ENCODE results near the gene MSLN. TPM values are rescaled to one million over a fixed set of nuclear protein-coding genes. Genes with fewer than 3 reads are reported as not detected.
A peak's percentile ranks its signal among the peaks of the same experiment; 100 is the strongest.

The MSLN gene
- total and polyA plus RNA-seq, 8 donors = 0.92 to 83.7 (median 5.2) TPM; not detected in 1

DNA sequence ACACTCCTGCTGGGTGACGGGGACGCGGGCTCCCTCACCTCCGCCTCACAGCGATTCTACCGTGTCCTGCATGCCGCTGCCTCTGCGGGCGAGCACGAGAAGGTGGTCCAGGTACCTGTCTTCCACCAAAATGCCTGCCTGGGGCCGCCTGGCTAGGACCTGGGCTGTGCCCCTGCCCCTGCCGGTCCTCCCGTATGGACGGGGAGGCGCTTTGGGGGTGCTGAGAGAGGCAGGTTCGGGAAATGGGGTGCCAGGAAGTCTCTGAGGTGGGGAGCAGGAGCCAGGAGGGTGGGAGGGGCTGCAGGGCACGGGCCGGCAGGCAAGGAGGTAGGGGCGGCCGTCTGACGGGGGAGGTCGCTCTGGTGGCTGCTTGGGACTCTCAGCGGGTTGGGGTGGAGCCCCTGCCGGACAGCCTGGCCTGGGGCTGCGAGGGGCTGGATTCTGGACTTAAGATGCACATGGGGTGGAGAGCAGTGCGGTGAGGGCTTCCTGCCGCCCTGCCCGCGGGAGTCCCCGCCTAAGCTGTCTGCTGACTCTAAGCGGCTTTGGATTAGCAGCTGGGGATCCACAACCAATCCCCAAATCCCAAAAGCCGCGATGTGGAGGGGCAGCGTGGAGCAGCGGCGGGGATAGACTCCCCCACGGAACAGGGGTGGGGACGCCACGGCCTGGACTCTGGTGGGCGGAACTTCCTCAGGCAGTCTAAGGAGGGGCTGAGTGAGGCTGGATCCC, 33.7 kb downstream of the MSLN start:
- no peak overlapping the region for H3K4me3 ChIP-seq
- H3K9me3 ChIP-seq = peaks cover 0 to 4% (median 0%) of the 10 kb centered on the region in 4 donors
- DNase-seq = no peak
- H3K27ac ChIP-seq = no peak overlapping the region
- TF ChIP-seq EP300 (IDR thresholded peaks at IDR 0.05) (no peak), POLR2AphosphoS5 (IDR thresholded peaks at IDR 0.05) (no peak), POLR2A (IDR thresholded peaks at IDR 0.05) (no peak)
- TF ChIP-seq, protein P1, sequence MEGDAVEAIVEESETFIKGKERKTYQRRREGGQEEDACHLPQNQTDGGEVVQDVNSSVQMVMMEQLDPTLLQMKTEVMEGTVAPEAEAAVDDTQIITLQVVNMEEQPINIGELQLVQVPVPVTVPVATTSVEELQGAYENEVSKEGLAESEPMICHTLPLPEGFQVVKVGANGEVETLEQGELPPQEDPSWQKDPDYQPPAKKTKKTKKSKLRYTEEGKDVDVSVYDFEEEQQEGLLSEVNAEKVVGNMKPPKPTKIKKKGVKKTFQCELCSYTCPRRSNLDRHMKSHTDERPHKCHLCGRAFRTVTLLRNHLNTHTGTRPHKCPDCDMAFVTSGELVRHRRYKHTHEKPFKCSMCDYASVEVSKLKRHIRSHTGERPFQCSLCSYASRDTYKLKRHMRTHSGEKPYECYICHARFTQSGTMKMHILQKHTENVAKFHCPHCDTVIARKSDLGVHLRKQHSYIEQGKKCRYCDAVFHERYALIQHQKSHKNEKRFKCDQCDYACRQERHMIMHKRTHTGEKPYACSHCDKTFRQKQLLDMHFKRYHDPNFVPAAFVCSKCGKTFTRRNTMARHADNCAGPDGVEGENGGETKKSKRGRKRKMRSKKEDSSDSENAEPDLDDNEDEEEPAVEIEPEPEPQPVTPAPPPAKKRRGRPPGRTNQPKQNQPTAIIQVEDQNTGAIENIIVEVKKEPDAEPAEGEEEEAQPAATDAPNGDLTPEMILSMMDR (IDR thresholded peaks at IDR 0.05) = no peak
- H3K27me3 ChIP-seq = peaks cover 2 to 38% (median 3%) of the 10 kb centered on the region in 3 donors
- H3K4me1 ChIP-seq = peaks cover 4 to 7% (median 5%) of the 10 kb centered on the region in 4 donors
- intact Hi-C loops (cut with DNase I; ENCODE audit: low total_unique reads) = no loop called here
- peaks cover 0 to 32% (median 13%) of the 10 kb centered on the region in 4 donors for H3K36me3 ChIP-seq
- 86 to 93% (median 90%) methylated on average over 23 to 40 of the region's 40 CpGs for WGBS, 5 donors

DNA sequence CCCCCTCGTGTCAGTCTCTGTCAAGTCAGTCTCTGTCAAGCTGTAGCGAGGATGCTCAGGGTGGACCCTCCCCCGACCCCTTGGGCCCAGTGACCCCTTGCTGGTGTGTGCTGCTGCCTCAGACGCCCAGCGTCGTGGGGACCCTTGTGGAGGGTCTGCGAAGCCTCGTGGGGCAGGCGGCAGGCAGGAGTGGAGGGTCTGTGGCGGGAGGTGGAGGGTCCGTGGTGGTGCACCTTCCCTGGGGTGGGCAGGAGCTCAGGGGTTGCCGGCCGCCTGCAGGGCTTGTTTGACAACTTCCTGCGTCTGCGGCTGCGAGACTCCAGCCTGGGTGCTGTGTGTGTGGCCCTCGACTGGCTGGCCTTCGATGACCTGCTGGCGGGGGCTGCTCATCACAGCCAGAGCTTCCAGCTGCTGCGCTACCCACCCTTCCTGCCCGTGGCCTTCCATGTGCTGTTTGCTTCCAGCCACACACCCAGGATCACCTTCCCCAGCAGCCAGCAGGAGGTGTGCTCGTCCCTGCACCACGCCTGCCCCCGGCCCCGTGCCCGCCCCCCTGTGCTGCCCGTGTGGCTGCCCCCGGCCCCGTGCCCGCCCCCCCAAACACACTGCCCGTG, 34.4 kb downstream of the MSLN start:
- Histone ChIP-seq H3K4me3 (no peak overlapping the region), H3K27ac (no peak overlapping the region), H3K36me3 (peaks cover 0 to 32% (median 13%) of the 10 kb centered on the region in 4 donors), H3K27me3 (peaks cover 7 to 45% (median 10%) of the 10 kb centered on the region in 3 donors), H3K9me3 (peaks cover 0 to 4% (median 0%) of the 10 kb centered on the region in 4 donors), H3K4me1 (peaks cover 0 to 5% (median 0%) of the 10 kb centered on the region in 4 donors)
- no peak for DNase-seq
- 80 to 90% (median 84%) methylated on average over 6 to 31 of the region's 31 CpGs for WGBS, 5 donors
- intact Hi-C loops (cut with DNase I; ENCODE audit: low total_unique reads) = no loop called here
- no peak for TF ChIP-seq POLR2AphosphoS5 (IDR thresholded peaks at IDR 0.05)
- TF ChIP-seq, protein P1 (IDR thresholded peaks at IDR 0.05) = no peak
- no peak for TF ChIP-seq EP300 (IDR thresholded peaks at IDR 0.05)
- no peak for TF ChIP-seq POLR2A (IDR thresholded peaks at IDR 0.05)

DNA sequence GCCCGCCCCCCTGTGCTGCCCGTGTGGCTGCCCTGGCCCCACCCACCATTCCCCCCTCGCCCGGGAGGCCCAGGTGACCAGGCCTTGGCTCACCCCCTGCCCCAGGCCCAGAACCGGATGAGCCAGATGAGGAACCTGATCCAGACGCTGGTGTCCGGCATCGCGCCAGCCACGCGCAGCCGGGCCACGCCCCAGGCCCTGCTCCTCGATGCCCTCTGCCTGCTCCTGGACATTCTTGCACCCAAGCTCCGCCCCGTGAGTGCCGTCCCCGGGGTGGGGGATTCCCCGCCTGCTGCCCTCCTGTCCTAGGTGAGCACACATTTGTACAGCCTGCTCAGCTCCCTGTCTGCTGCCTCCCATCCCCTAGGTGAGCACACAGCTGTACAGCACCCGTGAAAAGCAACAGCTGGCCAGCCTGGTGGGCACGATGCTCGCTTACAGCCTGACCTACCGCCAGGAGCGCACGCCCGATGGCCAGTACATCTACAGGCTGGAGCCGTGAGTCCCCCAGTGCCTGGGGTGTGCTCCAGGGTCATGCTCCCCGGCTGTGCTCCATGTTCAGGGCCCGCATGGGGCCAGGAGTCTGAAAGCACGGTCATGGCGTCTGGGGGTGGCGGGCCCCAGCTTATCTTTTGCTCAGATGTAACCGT, 35.2 kb downstream of the MSLN start:
- no peak for TF ChIP-seq POLR2AphosphoS5 (IDR thresholded peaks at IDR 0.05)
- TF ChIP-seq POLR2A (IDR thresholded peaks at IDR 0.05) = no peak
- no peak for TF ChIP-seq EP300 (IDR thresholded peaks at IDR 0.05)
- TF ChIP-seq, protein P1 (IDR thresholded peaks at IDR 0.05) = no peak
- intact Hi-C loops (cut with DNase I; ENCODE audit: low total_unique reads) = no loop called here

More for the DNA sequence above, 35.2 kb downstream of the MSLN start:
- 48 to 81% (median 73%) methylated on average over 14 to 32 of the region's 33 CpGs for WGBS, 5 donors
- peaks cover 0 to 12% (median 2%) of the 10 kb centered on the region in 4 donors for H3K4me1 ChIP-seq
- H3K4me3 ChIP-seq = no peak overlapping the region
- H3K27ac ChIP-seq = no peak overlapping the region
- H3K9me3 ChIP-seq = peaks cover 0 to 4% (median 0%) of the 10 kb centered on the region in 4 donors
- peak; percentile 57 to 58 for DNase-seq
- H3K36me3 ChIP-seq = peaks cover 0 to 32% (median 13%) of the 10 kb centered on the region in 4 donors
- peaks cover 7 to 53% (median 18%) of the 10 kb centered on the region in 3 donors for H3K27me3 ChIP-seq
